NCI-H1694 (cell line): ENCODE results near the gene IL21R.

Source experiments
- DNase-seq: peaks from one replicate; lab custom pipeline; 2025; lab: John Stamatoyannopoulos, UW

Gene IL21R

DNA sequence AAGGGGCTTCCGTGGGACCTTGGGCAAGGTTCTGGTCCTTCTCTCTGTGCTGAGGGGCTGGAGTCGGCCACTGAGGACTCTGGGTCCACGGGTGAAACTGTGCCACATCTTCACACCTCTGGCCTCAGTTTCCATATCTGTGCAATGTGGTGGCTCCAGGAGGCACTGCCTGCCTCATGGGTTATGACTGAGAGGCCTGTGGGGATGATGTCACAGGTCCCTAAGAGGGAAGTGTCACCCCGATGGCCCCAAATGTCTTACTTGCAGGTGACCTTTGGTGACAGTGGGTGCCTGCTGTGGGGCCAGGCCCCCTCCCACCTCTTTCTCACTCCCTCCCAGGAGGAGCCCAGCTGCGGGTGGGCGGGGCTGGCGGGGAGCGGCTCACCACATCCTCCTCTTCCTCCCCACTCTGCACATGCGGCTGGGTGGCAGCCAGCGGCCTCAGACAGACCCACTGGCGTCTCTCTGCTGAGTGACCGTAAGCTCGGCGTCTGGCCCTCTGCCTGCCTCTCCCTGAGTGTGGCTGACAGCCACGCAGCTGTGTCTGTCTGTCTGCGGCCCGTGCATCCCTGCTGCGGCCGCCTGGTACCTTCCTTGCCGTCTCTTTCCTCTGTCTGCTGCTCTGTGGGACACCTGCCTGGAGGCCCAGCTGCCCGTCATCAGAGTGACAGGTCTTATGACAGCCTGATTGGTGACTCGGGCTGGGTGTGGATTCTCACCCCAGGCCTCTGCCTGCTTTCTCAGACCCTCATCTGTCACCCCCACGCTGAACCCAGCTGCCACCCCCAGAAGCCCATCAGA lies at the start of gene IL21R:
IL21R (plus strand) TSS at position 407 of the 801 bp plus-strand sequence. CDS start 27,898 bp downstream, outside the sequence.
- DNase-seq: no peak

DNA sequence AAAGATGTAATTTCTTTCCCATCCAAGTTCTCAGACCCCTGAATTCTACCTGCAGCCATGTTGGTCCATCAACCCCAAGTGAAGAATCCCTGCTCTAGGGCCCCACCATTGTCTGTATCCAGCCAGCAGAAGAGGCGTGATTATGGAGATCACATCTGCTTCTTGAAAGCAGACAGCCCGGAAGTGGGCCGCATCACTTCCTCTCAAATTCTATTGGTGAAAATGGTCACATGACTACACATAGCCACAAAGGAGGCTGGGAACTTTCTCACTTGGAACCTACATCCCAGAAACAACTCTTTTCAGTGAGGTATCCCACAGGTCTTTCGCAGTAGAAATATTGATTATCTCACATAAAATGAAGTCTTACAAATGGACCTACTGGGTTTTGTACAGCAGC lies 48.1 kb upstream of the IL21R start:
- DNase-seq: no peak

DNA sequence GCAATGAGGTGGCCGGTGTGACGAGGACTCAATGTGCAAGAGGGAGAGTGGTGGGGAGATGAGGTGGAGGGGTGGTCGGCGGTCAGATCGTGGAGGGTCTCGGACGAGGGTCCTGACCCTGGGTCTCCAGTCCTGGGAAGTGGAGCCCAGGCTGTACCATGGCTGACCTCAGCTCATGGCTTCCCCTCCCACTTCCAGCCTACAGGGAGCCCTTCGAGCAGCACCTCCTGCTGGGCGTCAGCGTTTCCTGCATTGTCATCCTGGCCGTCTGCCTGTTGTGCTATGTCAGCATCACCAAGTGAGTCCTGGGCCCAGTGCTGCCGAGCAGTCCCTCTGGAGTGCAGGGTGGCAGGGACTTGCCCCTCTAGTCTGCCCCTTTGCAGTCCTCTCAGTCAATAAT lies 46.4 kb upstream of the IL21R start:
- DNase-seq: no peak

DNA sequence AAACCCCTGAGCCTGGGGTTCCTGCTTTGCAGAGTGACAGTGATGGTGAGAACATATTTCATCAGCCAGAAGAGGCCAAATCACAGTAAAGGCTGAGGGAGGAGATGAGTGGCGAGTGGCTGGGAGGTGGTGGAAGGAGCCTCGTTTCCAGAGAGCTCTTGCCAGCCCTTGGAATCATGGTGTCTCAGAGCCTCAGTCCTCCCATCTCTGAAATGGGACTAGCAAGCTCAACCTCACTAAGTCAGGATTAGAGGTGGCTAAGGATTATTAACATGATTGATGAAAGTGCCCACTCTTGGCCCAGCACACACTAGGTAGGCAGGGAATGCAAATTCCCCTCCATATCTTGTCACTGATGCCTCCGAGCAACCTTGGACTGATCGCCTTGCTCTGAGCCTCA lies 45.2 kb upstream of the IL21R start:
- DNase-seq: no peak

DNA sequence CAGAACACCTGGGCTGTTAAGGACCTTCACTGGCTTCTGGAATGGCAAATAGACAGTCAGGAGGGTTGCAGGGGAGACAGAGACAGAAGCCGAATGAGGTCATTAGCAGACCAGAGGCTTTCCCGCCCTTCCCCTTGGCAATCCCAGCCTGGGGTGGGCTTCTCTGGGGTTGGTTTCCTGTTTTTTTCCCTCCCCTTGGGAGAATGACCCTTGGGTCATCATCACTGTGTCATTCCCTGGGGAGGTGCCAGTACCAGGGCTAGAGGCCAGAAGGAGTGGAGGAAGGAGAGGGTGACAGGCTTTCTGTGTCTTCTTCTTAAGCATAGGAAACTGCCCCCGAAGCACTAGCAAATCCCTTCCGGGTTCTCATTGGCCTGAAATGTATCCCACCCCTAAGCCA lies 42.9 kb upstream of the IL21R start:
- no peak for DNase-seq

DNA sequence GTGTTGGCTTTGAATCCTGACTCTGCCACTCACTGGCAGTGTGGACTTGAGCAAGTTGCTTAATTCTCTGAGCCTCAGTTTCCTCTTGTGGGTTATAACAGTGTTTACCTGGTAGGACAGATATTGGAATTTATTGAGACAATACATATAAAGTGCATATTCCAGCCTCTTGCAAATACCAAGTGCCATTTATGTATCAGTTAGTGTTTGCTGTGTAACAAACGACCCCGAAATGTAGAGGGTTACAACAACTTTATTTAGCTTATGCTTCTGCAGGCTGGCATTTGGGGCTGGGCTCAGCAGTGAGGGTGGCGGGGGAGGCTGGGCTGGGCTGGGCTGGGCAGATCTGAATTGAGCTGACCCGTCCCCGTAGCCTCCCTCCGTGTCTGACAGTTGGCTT lies 42.4 kb upstream of the IL21R start:
- no peak for DNase-seq

DNA sequence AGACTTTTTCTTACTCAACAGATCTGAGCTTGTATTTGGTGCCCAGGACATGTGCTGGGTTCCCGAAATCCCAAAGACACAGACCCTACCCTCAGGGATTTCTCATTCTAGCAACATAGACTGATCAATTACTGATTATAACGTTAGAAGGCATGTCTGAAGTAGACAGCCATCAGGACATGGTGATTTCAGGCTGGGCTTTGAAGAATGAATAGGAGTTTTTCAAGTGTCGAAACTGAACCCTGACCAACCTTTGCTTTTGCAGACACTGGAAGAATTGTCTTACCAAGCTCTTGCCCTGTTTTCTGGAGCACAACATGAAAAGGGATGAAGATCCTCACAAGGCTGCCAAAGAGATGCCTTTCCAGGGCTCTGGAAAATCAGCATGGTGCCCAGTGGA lies 40.0 kb upstream of the IL21R start:
- DNase-seq: no peak

DNA sequence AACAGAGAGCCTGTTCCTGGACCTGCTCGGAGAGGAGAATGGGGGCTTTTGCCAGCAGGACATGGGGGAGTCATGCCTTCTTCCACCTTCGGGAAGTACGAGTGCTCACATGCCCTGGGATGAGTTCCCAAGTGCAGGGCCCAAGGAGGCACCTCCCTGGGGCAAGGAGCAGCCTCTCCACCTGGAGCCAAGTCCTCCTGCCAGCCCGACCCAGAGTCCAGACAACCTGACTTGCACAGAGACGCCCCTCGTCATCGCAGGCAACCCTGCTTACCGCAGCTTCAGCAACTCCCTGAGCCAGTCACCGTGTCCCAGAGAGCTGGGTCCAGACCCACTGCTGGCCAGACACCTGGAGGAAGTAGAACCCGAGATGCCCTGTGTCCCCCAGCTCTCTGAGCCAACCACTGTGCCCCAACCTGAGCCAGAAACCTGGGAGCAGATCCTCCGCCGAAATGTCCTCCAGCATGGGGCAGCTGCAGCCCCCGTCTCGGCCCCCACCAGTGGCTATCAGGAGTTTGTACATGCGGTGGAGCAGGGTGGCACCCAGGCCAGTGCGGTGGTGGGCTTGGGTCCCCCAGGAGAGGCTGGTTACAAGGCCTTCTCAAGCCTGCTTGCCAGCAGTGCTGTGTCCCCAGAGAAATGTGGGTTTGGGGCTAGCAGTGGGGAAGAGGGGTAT lies 39.3 kb upstream of the IL21R start:
- no peak for DNase-seq

DNA sequence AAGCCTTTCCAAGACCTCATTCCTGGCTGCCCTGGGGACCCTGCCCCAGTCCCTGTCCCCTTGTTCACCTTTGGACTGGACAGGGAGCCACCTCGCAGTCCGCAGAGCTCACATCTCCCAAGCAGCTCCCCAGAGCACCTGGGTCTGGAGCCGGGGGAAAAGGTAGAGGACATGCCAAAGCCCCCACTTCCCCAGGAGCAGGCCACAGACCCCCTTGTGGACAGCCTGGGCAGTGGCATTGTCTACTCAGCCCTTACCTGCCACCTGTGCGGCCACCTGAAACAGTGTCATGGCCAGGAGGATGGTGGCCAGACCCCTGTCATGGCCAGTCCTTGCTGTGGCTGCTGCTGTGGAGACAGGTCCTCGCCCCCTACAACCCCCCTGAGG lies 38.7 kb upstream of the IL21R start:
- no peak for DNase-seq

DNA sequence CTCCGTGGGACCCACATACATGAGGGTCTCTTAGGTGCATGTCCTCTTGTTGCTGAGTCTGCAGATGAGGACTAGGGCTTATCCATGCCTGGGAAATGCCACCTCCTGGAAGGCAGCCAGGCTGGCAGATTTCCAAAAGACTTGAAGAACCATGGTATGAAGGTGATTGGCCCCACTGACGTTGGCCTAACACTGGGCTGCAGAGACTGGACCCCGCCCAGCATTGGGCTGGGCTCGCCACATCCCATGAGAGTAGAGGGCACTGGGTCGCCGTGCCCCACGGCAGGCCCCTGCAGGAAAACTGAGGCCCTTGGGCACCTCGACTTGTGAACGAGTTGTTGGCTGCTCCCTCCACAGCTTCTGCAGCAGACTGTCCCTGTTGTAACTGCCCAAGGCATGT lies 38.2 kb upstream of the IL21R start:
- DNase-seq: no peak

DNA sequence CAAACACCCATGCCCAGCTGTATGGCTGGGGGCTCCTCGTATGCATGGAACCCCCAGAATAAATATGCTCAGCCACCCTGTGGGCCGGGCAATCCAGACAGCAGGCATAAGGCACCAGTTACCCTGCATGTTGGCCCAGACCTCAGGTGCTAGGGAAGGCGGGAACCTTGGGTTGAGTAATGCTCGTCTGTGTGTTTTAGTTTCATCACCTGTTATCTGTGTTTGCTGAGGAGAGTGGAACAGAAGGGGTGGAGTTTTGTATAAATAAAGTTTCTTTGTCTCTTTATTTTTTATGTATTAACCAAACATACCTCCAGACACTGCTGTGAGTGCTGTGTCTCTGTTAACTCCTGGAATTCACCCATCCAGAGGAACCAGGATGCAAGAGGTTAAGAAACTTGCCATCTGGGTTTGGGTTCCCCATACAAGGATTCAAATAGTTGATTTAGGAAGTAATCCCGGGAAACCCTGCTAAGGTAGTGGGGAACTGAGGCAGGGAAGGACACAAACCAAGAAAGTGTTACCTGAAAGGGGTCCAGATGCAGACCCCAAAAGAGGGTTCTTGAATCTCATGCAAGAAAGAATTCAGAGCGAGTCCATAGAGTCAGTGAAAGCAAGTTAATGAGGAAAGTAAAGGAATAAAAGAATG lies 37.4 kb upstream of the IL21R start:
- DNase-seq: no peak

DNA sequence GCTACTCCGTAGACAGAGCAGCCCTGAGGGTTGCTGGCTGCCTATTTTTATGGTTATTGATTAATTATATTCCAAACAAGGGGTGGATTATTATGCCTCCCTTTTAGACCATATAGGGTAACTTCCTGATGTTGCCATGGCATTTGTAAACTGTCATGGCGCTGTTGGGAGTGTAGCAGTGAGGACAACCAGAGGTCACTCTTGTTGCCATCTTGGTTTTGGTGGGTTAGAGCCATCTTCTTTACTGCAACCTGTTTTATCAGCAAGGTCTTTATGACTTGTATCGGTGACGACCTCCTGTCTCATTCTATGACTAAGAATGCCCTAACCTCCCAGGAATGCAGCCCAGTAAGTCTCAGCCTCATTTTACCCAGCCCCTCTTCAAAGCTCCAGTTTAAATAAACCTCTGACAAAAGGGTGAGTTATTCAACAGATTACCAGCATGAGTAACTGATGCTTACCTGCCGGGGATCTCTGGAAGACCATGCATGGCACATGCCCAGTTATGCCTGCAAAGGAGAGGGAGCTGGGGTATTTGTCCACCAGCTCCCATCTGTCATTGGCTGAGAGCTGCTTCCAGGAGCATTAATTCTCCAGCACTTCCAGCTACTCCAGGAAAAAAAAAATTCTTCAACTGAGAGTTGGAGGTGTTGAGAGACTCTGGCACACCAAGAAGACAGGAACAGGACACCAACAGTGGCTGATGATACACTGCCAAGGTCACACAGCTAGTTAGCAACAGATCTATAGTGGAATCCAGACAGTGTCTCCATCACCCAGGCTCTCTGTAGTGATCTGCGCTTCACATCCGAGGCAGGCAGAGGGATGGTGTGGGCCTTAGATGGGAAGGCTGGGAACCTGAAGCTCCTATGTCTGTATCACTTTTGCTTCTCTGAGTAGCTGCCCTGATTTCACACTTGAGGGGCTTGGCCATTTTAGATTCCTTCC lies 36.6 kb upstream of the IL21R start:
- DNase-seq: no peak

DNA sequence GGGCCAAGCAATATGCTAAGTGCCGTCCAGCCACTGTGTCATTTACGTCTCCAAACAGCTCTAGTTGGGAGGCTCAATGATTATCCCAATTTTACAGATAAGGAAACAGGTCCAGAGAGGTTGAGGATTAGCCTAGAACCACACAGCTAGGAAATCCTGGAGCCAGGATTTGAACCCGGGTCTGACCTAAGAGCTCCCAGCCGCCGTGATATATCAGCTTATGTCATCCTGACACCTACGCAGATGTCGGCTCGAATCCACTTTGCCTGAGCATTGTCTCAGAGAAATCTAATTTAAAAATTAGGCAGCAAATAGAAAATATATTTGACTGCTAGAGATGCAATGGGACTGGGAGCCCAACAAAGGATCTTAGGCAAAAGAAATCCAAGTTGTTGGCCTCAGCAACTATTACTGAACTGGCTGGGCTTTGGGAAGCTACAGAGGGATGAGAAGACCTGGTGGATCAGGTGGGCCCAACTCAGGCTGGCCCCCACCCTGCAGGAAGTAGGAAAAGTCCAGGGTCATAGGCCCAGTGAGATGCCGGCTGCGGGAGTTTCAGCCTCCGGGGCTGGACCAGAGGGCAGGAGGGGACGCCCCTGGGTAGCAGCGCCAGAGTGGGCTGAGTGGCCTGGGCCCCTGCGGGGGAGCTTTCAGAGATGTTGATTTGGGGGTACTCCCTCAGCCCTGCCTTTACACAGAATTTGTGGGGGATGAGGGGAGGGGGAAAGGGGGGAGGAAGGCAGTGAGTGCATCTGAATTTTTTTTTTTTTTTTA lies 35.1 kb upstream of the IL21R start:
- no peak for DNase-seq

DNA sequence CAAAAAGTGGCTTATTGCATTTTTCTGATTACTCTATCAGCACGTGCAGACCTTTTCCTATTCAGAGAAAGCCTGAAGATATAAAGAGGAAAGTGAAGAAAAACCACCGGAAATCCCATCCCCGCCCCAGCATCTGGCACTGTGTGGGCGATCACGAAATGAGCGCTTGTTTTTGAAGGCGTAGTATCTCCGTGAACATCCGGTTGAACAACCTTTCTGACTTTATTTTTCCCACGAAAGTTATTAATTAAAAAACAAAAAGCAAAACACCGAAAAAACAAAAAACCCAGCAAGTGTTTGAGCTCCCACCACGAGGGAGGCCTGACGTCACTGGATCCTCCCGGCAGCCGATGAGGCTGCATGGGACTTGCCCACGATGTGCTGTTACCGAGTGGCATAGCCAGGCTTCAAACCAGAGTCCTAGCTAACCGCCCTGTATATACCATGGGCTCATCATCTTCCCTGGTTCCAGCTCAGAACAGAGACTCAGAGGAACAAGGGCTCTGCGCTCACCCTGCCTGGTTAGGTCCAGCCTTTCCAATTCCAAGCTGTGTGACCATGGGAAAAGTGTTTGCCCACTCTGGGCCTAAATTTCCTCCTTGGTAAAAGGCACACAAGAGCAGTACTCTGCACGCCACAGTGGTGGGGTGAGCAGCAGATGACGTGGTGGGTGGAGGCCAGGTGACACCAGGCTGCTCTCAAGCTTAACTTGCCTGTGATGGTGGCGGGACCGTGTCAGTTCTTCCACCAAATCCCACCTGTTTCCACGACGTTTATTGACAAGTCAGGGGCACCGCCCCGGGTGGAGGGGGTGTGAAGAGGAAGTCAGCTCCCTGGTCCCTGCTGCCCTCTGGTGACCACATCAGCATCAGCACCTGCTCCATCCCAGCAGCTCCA lies 34.3 kb upstream of the IL21R start:
- DNase-seq: peak; percentile 17

DNA sequence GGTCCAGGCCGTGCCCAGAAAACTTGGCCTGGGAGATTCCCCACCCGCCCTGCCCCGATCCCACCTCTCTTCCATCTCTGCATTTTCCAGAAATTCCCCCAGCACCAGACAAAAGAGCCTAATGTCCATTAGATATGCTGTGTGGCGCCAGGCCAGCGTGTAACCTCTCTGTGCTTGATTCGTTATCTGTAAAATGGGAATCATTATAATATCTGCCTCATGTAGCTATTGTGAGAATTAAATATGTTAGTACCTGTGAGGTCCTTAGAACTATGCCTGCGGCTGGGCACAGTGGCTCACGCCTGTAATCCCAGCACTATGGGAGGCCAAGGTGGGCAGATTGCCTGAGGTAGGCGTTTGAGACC lies 33.6 kb upstream of the IL21R start:
- DNase-seq: no peak

DNA sequence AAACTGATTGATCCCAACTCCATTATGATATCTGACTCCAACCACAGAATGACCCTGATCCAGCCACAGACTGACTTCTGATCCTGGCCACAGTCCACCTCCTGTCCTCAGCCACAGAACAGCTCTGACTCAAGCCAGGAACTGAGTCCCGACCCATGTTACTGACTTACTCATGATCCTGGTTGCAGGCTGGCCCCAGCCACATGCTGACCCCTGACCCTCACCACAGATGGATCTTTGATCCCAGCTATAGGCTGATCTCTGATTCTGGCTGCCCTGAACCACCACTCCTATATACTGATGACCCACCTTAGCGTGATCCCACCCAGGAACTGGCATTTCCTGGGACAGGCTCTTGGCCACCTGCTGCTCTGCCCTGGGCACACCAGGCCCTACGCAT lies 32.2 kb upstream of the IL21R start:
- DNase-seq: no peak

DNA sequence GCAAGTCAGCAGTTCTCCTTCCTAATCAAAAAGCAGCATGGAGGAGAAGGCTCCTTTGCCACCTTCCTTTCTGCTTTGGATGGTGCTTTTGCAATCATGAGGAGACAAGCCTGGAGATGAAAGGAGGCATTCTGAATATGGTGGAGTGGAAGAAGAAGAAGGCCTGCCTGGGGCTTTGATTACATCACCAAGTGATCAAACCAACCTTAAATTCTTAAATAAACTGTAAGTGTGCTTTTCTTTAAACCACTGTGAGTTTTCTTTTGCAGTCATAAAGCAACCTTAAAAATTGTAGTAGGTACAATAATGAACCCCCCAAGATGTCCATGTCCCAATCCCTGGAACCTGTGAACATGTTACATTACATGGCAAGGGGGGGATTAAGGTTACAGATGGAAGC lies 31.7 kb upstream of the IL21R start:
- no peak for DNase-seq

DNA sequence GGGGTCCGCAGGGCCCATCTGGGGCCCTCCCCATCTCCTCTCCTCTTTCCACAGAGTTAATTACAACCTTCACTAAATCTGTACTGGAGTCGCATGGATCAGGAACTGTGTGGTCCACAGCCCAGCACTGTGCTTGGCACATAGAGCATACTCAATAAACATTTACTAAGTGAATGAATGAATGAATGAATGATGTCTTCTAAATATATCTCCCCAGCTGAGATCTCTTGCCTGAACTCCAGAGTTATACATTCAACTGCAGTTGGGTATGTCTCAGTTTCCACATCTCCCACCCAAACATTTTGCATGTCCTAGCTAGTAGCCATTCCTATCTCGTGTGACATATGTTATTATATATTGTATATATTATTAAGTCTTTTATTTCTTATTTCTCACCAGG lies 28.7 kb upstream of the IL21R start:
- no peak for DNase-seq

DNA sequence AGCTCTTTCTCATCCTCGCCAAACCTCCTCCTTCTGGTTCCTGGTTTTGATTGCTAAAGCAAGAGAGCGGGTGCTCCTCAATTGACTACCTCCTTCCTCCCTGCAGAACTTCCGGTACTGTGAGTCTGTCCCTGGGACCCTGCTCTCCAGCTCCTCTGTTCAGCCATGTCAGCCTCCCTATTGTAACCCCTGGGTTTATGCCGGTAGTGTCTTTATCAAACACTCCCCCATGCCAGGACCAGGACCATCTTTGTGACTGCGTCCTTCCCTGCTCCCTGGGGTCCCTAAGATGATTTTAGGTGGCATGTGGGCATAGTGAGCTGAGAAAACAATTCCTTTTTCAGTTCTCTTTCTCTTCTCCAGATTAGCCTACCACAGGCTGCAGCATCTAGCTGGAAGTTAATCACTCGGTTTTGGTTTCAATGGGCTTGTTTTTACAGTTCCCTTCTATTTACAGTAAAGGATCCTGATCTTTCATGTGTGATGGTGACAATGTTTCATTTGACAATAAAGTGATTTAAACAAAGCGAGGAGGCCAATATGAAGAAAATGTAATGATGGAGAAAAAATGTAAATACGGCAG lies 27.7 kb upstream of the IL21R start:
- no peak for DNase-seq
